Measurements from ENCODE around the gene ZNF287. TPM values are rescaled to one million over a fixed set of nuclear protein-coding genes. Genes with fewer than 3 reads are reported as not detected.

Gene ZNF287
- total and polyA plus RNA-seq, 2 donors from 2014 or later = 8.7 to 9.2 TPM

DNA sequence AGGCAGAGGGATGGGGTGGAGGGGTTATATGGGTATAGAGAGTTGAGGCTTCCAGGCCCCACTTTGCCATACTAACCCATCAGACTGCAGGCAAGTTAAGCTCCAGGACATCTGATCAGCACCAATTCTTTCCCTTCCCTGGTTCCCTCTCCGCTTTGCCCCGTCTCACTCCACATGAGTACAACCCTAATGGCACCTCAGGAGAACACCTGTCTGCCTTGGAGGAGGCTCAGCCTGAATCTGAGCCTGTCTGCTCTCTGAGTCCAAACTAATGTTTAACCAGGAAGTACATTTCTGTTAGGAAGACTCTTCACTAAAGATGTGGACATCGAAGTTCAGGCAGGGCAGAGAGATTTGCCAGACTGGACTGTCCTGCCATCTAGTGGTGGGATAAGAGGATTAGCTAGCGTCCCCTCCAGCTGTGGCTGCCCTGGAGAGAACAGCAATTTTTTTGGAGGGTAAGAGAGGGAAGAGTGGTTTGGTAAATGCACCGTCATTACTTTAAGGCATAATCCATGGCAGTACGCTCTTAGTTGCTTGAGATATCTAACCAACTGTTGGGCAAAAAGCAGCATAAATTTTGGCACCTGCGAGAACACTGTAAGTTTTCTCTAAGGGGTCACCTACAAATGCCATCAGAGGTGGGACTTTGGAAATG lies 47.8 kb downstream of the ZNF287 start:
- H3K27me3 ChIP-seq (ENCODE audit: control insufficient read depth, insufficient read depth, low read length) = no peaks in the 10 kb centered on the region
- intact Hi-C loops (cut with DNase I) = loop anchor here (5.0 kb wide), 1 partner anchor 69 kb away; no protein-coding TSS in a partner anchor
- H3K27ac ChIP-seq (ENCODE audit: low read depth in 2 of 2, low read length in 2 of 2) = no peak overlapping the region
- peak; percentile 82 for FAIRE-seq
- H3K9me3 ChIP-seq (ENCODE audit: control insufficient read depth in 2 of 3, insufficient read depth in 1 of 3, low read length in 3 of 3) = no peaks in the 10 kb centered on the region
- peak in 4 of 5 donors; percentile 83 to 95 (median 88) for DNase-seq
- TF ChIP-seq, protein P1, sequence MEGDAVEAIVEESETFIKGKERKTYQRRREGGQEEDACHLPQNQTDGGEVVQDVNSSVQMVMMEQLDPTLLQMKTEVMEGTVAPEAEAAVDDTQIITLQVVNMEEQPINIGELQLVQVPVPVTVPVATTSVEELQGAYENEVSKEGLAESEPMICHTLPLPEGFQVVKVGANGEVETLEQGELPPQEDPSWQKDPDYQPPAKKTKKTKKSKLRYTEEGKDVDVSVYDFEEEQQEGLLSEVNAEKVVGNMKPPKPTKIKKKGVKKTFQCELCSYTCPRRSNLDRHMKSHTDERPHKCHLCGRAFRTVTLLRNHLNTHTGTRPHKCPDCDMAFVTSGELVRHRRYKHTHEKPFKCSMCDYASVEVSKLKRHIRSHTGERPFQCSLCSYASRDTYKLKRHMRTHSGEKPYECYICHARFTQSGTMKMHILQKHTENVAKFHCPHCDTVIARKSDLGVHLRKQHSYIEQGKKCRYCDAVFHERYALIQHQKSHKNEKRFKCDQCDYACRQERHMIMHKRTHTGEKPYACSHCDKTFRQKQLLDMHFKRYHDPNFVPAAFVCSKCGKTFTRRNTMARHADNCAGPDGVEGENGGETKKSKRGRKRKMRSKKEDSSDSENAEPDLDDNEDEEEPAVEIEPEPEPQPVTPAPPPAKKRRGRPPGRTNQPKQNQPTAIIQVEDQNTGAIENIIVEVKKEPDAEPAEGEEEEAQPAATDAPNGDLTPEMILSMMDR (IDR thresholded peaks at IDR 0.05; ENCODE audit: borderline replicate concordance, extremely low read depth, insufficient read depth) = peak; percentile 94
- H3K4me1 ChIP-seq (ENCODE audit: control insufficient read depth in 2 of 3, insufficient read depth in 2 of 3, low read depth in 1 of 3, low read length in 3 of 3) = peaks cover 0 to 3% (median 0%) of the 10 kb centered on the region in 3 donors
- no peaks in the 10 kb centered on the region for H3K36me3 ChIP-seq (ENCODE audit: control insufficient read depth in 2 of 3, insufficient read depth in 3 of 3, low read length in 3 of 3)
- H3K9ac ChIP-seq (ENCODE audit: low read length in 3 of 3) = peak overlapping the region in 1 of 3 donors; percentile 4
- H3K4me3 ChIP-seq (ENCODE audit: low read length in 3 of 3) = no peak overlapping the region

DNA sequence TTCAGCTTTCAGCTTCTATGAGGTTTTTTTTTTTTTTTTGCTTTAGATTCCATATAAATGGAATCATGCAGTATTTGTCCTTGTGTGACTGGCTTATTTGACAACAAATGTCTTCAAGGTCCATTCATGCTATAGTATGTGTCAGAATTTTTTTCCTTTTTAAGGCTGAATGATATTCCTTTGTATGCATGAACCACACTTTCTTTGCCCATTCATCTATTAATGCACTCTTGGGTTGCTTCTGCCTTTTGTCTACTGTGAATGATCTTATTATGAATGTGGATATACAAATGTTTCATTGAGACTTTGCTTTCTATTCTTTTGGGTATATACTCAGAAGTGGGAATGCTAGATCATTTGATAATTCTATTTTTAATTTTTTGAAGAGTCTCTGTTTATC lies 50.0 kb downstream of the ZNF287 start:
- Histone ChIP-seq H3K9ac (ENCODE audit: low read length in 3 of 3) (no peak overlapping the region), H3K27ac (ENCODE audit: low read depth in 2 of 2, low read length in 2 of 2) (no peak overlapping the region), H3K9me3 (ENCODE audit: control insufficient read depth in 2 of 3, insufficient read depth in 1 of 3, low read length in 3 of 3) (no peaks in the 10 kb centered on the region), H3K4me3 (ENCODE audit: low read length in 3 of 3) (no peak overlapping the region), H3K36me3 (ENCODE audit: control insufficient read depth in 2 of 3, insufficient read depth in 3 of 3, low read length in 3 of 3) (no peaks in the 10 kb centered on the region), H3K27me3 (ENCODE audit: control insufficient read depth, insufficient read depth, low read length) (no peaks in the 10 kb centered on the region), H3K4me1 (ENCODE audit: control insufficient read depth in 2 of 3, insufficient read depth in 2 of 3, low read depth in 1 of 3, low read length in 3 of 3) (peaks cover 0 to 3% (median 0%) of the 10 kb centered on the region in 3 donors)
- FAIRE-seq (no peak), DNase-seq (no peak)
- intact Hi-C loops (cut with DNase I) = no loop called here
- TF ChIP-seq, protein P1 (IDR thresholded peaks at IDR 0.05; ENCODE audit: borderline replicate concordance, extremely low read depth, insufficient read depth) = no peak

DNA sequence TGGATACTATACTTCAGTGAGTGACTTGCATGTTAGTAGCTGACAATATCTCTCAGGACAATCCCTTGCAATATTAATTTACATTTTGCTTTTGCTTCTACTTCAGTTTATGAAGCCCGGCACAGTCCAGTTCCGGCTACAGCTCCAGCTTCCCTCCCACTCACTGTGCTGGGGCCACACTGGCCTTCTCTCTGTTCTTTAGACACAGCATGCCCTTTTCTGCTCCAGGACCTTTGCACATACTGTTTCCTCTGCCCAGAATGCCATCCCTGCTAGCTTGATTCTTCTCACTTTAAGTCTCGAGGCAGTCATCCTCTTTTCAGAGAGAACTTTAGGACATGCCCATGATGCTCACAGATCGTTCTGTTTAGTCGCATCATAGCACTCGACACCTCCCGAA lies 51.5 kb downstream of the ZNF287 start:
- intact Hi-C loops (cut with DNase I) = no loop called here
- no peak overlapping the region for H3K4me3 ChIP-seq (ENCODE audit: low read length in 3 of 3)
- FAIRE-seq (no peak), DNase-seq (no peak)
- H3K36me3 ChIP-seq (ENCODE audit: control insufficient read depth in 2 of 3, insufficient read depth in 3 of 3, low read length in 3 of 3) = no peaks in the 10 kb centered on the region
- no peaks in the 10 kb centered on the region for H3K9me3 ChIP-seq (ENCODE audit: control insufficient read depth in 2 of 3, insufficient read depth in 1 of 3, low read length in 3 of 3)
- H3K27ac ChIP-seq (ENCODE audit: low read depth in 2 of 2, low read length in 2 of 2) = no peak overlapping the region
- TF ChIP-seq, protein P1 (IDR thresholded peaks at IDR 0.05; ENCODE audit: borderline replicate concordance, extremely low read depth, insufficient read depth) = no peak
- no peak overlapping the region for H3K9ac ChIP-seq (ENCODE audit: low read length in 3 of 3)
- no peaks in the 10 kb centered on the region for H3K27me3 ChIP-seq (ENCODE audit: control insufficient read depth, insufficient read depth, low read length)
- peaks cover 0 to 3% (median 0%) of the 10 kb centered on the region in 3 donors for H3K4me1 ChIP-seq (ENCODE audit: control insufficient read depth in 2 of 3, insufficient read depth in 2 of 3, low read depth in 1 of 3, low read length in 3 of 3)
